ENCODE results near the gene ASB7. TPM values are rescaled to one million over a fixed set of nuclear protein-coding genes. Genes with fewer than 3 reads are reported as not detected.

Gene ASB7
- total RNA-seq, 2 donors from 2014 or later, result 35.7 TPM

DNA sequence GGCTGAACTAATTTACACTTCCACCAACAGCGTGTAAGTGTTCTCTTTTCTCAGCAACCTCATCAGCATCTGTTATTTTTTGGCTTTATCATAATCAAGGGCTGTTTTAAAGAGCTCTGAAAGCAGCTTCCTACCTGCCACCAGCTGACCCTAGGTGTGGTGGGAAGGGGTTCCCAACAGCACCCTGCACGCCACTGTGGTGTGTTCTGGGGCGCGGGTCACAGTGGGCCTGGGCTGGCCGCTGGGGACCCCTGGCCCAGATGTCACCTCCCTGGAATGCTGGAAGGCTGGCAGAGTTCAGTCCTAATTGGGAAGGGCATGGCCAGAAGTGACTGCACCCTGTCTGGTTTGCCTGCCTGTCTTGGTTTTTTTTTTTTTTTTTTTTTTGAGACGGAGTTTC is 82.2 kb downstream of the ASB7 start:
- H3K9me3 Mint-ChIP-seq, result peaks cover 0 to 2% of the 10 kb centered on the region in 2 donors
- peaks cover 17% of the 10 kb centered on the region for H3K27me3 Mint-ChIP-seq (ENCODE audit: low read depth)
- no peak overlapping the region for H3K4me3 Mint-ChIP-seq
- H3K27ac Mint-ChIP-seq, result no peak overlapping the region
- no peaks in the 10 kb centered on the region for H3K4me1 Mint-ChIP-seq (ENCODE audit: low read depth)
- ATAC-seq (replicated peaks in 1 of 2) (no peak), DNase-seq (no peak)
- H3K36me3 Mint-ChIP-seq (ENCODE audit: insufficient read depth in 2 of 2), result no peaks in the 10 kb centered on the region

GRCh38 chr15:100686021-100686724 is 83.8 kb downstream of the ASB7 start:
- Mint-ChIP-seq H3K9me3 (peaks cover 0 to 2% of the 10 kb centered on the region in 2 donors), H3K4me1 (ENCODE audit: low read depth) (no peaks in the 10 kb centered on the region), H3K4me3 (no peak overlapping the region), H3K27ac (no peak overlapping the region), H3K36me3 (ENCODE audit: insufficient read depth in 2 of 2) (no peaks in the 10 kb centered on the region), H3K27me3 (ENCODE audit: low read depth) (peaks cover 17% of the 10 kb centered on the region)
- no peak for ATAC-seq (replicated peaks in 1 of 2)
- no peak for DNase-seq

- Mint-ChIP-seq H3K4me1 (ENCODE audit: low read depth) (no peaks in the 10 kb centered on the region), H3K27ac (no peak overlapping the region), H3K36me3 (ENCODE audit: insufficient read depth in 2 of 2) (no peaks in the 10 kb centered on the region), H3K9me3 (no peaks in the 10 kb centered on the region), H3K27me3 (ENCODE audit: low read depth) (peaks cover 17% of the 10 kb centered on the region), H3K4me3 (no peak overlapping the region)
- ATAC-seq (replicated peaks in 1 of 2), result no peak
- DNase-seq, result no peak
Measured at GRCh38 chr15:100686725-100687473, 84.5 kb downstream of the ASB7 start.

- H3K36me3 Mint-ChIP-seq (ENCODE audit: insufficient read depth in 2 of 2), result no peaks in the 10 kb centered on the region
- H3K4me3 Mint-ChIP-seq, result no peak overlapping the region
- DNase-seq (no peak), ATAC-seq (replicated peaks in 1 of 2) (no peak)
- no peaks in the 10 kb centered on the region for H3K4me1 Mint-ChIP-seq (ENCODE audit: low read depth)
- H3K9me3 Mint-ChIP-seq, result no peaks in the 10 kb centered on the region
- H3K27me3 Mint-ChIP-seq (ENCODE audit: low read depth), result peaks cover 17% of the 10 kb centered on the region
- H3K27ac Mint-ChIP-seq, result no peak overlapping the region
Measured at GRCh38 chr15:100687582-100688141, 85.3 kb downstream of the ASB7 start.

GRCh38 chr15:100688549-100689120 is 86.2 kb downstream of the ASB7 start:
- Mint-ChIP-seq H3K36me3 (ENCODE audit: insufficient read depth in 2 of 2) (no peaks in the 10 kb centered on the region), H3K27ac (no peak overlapping the region), H3K27me3 (ENCODE audit: low read depth) (peaks cover 22% of the 10 kb centered on the region), H3K4me3 (no peak overlapping the region), H3K9me3 (no peaks in the 10 kb centered on the region), H3K4me1 (ENCODE audit: low read depth) (no peaks in the 10 kb centered on the region)
- ATAC-seq (replicated peaks in 1 of 2) (no peak), DNase-seq (no peak)

- ATAC-seq (replicated peaks in 1 of 2), result no peak
- H3K27me3 Mint-ChIP-seq (ENCODE audit: low read depth), result peaks cover 25% of the 10 kb centered on the region
- DNase-seq, result no peak
- no peak overlapping the region for H3K4me3 Mint-ChIP-seq
- H3K4me1 Mint-ChIP-seq (ENCODE audit: low read depth), result no peaks in the 10 kb centered on the region
- H3K36me3 Mint-ChIP-seq (ENCODE audit: insufficient read depth in 2 of 2), result no peaks in the 10 kb centered on the region
- H3K27ac Mint-ChIP-seq, result no peak overlapping the region
- no peaks in the 10 kb centered on the region for H3K9me3 Mint-ChIP-seq
Measured at GRCh38 chr15:100689131-100689899, 86.9 kb downstream of the ASB7 start.

DNA sequence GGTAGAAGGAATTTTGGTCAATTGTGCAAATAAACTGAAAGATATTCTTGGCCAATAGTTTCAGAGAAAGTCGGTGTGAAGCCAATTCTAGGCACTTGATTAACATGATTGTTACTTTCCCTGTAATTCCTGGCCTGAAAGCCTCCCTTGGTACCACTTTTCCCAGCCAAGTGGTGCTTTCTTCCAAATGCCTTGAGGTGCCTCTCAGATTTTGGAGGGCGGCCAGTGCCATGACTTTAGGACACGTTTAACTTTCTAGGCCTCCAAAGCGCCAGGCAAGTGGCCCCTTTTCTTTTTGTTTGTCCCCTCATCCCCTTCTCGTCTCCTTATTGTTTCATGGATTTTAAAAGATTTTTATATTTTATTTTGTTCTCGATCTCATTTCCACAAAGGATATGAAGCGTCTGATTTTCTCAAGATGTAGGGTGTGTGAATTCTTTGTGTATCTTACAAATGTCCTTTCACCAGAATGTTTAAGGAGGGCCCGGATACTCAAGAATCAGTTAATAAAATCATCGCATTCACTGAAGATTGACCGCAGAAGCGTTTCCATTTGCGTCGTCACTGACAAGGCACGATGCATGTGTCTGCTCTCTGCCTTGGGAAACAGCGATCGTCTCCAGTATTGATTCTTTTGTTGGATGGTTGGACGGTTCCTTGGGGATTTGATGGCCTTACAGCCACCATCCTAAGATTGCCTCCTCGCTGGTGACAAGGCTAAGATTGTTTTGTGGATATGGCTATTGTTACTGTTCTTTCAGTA is 87.8 kb downstream of the ASB7 start:
- Mint-ChIP-seq H3K9me3 (no peaks in the 10 kb centered on the region), H3K4me1 (ENCODE audit: low read depth) (no peaks in the 10 kb centered on the region), H3K27me3 (ENCODE audit: low read depth) (peaks cover 30% of the 10 kb centered on the region), H3K36me3 (ENCODE audit: insufficient read depth in 2 of 2) (no peaks in the 10 kb centered on the region), H3K27ac (no peak overlapping the region), H3K4me3 (no peak overlapping the region)
- DNase-seq, result no peak
- no peak for ATAC-seq (replicated peaks in 1 of 2)

DNA sequence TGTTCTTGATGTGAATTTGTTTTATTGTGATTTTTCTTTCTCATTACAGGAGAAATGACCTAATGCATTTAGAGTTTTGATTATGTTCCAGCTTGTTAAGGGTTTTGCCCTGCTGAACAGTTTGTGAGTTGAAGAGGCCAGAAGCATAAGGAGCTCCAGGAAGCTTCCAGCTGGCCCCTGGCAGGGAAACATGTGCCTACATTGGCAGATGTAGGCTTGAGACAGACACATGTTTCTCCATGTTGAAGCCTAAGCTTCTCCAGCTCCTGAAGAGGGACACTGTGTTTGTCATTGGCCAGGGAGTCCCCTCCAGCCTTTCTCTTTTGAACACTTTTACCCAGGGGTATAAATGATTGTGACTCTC is 88.4 kb downstream of the ASB7 start:
- DNase-seq, result no peak
- no peaks in the 10 kb centered on the region for H3K4me1 Mint-ChIP-seq (ENCODE audit: low read depth)
- no peaks in the 10 kb centered on the region for H3K36me3 Mint-ChIP-seq (ENCODE audit: insufficient read depth in 2 of 2)

DNA sequence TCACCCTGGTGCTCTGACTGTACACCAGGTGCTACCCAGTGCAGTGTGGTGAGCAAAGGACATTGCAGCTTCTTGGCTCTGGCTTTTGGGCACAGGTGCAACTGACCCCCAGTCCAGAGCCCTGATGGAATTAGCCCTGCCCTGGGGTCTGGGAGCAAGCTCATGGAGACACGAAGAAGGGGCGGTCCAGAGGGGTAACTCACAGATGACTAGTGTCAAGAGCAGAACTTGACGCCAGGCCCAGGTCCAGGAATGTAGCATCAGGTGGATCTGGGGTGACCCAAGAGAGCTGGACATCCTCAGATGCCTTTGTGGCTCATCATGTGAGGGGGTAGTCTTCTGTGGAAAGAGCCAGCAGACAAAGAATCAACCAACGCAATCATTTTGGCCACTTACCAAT is 88.9 kb downstream of the ASB7 start:
- Mint-ChIP-seq H3K27ac (no peak overlapping the region), H3K9me3 (peaks cover 0 to 2% of the 10 kb centered on the region in 2 donors), H3K27me3 (ENCODE audit: low read depth) (peaks cover 39% of the 10 kb centered on the region), H3K36me3 (ENCODE audit: insufficient read depth in 2 of 2) (no peaks in the 10 kb centered on the region), H3K4me1 (ENCODE audit: low read depth) (no peaks in the 10 kb centered on the region), H3K4me3 (no peak overlapping the region)
- DNase-seq (no peak), ATAC-seq (replicated peaks in 1 of 2) (no peak)

More for the DNA sequence above, 88.4 kb downstream of the ASB7 start:
- no peak for ATAC-seq (replicated peaks in 1 of 2)
- H3K27ac Mint-ChIP-seq, result no peak overlapping the region
- no peak overlapping the region for H3K4me3 Mint-ChIP-seq
- H3K9me3 Mint-ChIP-seq, result no peaks in the 10 kb centered on the region
- peaks cover 36% of the 10 kb centered on the region for H3K27me3 Mint-ChIP-seq (ENCODE audit: low read depth)

GRCh38 chr15:100692246-100692645 is 89.9 kb downstream of the ASB7 start:
- no peak overlapping the region for H3K4me3 Mint-ChIP-seq
- H3K27me3 Mint-ChIP-seq (ENCODE audit: low read depth), result peaks cover 39% of the 10 kb centered on the region
- ATAC-seq (replicated peaks in 1 of 2), result no peak
- DNase-seq, result no peak
- peaks cover 0 to 2% of the 10 kb centered on the region in 2 donors for H3K36me3 Mint-ChIP-seq (ENCODE audit: insufficient read depth in 2 of 2)
- H3K4me1 Mint-ChIP-seq (ENCODE audit: low read depth), result no peaks in the 10 kb centered on the region
- no peak overlapping the region for H3K27ac Mint-ChIP-seq
- peaks cover 3 to 9% of the 10 kb centered on the region in 2 donors for H3K9me3 Mint-ChIP-seq

DNA sequence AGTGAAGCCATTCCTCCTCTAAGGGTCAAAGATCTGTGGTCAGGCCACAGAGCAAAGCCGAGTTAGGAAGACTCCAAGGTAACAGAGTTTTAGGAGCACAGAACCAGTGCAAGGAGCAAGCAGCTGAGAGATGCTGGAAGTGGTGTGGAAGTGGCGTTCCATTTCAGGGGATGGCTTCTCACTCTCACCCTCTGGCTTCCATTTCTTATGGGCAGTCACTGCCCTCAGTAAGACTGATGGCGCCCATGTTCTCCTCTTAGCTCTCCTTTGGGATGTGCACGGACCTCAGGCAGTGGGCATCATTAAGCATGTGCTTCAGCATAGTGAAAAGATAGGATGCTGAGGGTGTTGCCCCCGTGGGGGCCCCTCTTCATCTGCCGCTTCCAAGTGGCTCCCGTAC is 90.3 kb downstream of the ASB7 start:
- no peaks in the 10 kb centered on the region for H3K4me1 Mint-ChIP-seq (ENCODE audit: low read depth)
- H3K27me3 Mint-ChIP-seq (ENCODE audit: low read depth), result peaks cover 40% of the 10 kb centered on the region
- H3K27ac Mint-ChIP-seq, result no peak overlapping the region
- peaks cover 0 to 2% of the 10 kb centered on the region in 2 donors for H3K36me3 Mint-ChIP-seq (ENCODE audit: insufficient read depth in 2 of 2)
- peaks cover 3 to 11% of the 10 kb centered on the region in 2 donors for H3K9me3 Mint-ChIP-seq
- DNase-seq (no peak), ATAC-seq (replicated peaks in 1 of 2) (no peak)
- H3K4me3 Mint-ChIP-seq, result no peak overlapping the region

GRCh38 chr15:100693451-100693850 is 91.1 kb downstream of the ASB7 start:
- DNase-seq, result no peak
- no peak for ATAC-seq (replicated peaks in 1 of 2)
- peaks cover 40% of the 10 kb centered on the region for H3K27me3 Mint-ChIP-seq (ENCODE audit: low read depth)

More at GRCh38 chr15:100693451-100693850, 91.1 kb downstream of the ASB7 start:
- Mint-ChIP-seq H3K27ac (no peak overlapping the region), H3K4me3 (no peak overlapping the region), H3K9me3 (peaks cover 3 to 11% of the 10 kb centered on the region in 2 donors), H3K4me1 (ENCODE audit: low read depth) (no peaks in the 10 kb centered on the region), H3K36me3 (ENCODE audit: insufficient read depth in 2 of 2) (peaks cover 0 to 2% of the 10 kb centered on the region in 2 donors)

All from activated T-cell treated with anti-CD3 and anti-CD28 coated beads, Interleukin-2, amount 50 U/mL, for 72 hours (primary cell).